ENCODE results near the gene PRKCH.

PRKCH gene

GRCh38 chr14:61569812-61570548 is 248.6 kb downstream of the PRKCH start:
- no peak overlapping the region for H3K4me2 ChIP-seq (ENCODE audit: low read depth, low read length, poor library complexity, severe bottlenecking)
- no peaks in the 10 kb centered on the region for H3K79me2 ChIP-seq (ENCODE audit: insufficient read depth, low read length)
- H3F3A ChIP-seq (ENCODE audit: insufficient read depth) = 0 out of 2 replicates have a peak, but pooled peaks cover 5% of the 10 kb centered on the region

GRCh38 chr14:61570549-61571290 is 249.3 kb downstream of the PRKCH start:
- Histone ChIP-seq H3K9me3 (ENCODE audit: insufficient read depth, low read length) (no peaks in the 10 kb centered on the region), H3K4me3 (ENCODE audit: insufficient read depth, low read length, poor library complexity, severe bottlenecking) (no peak overlapping the region), H3K9ac (ENCODE audit: low read length) (no peak overlapping the region), H3K4me2 (ENCODE audit: low read depth, low read length, poor library complexity, severe bottlenecking) (no peak overlapping the region), H3K36me3 (ENCODE audit: low read length) (no peaks in the 10 kb centered on the region), H2AFZ (ENCODE audit: low read depth, low read length, severe bottlenecking) (no peak overlapping the region), H3K9me2 (replicated peaks; ENCODE audit: insufficient read depth, low read length) (no peaks in the 10 kb centered on the region), H3F3A (ENCODE audit: insufficient read depth) (0 out of 2 replicates have a peak, but pooled peaks cover 5% of the 10 kb centered on the region), H3K27ac (ENCODE audit: low read depth, low read length) (no peak overlapping the region), H3K79me2 (ENCODE audit: insufficient read depth, low read length) (no peaks in the 10 kb centered on the region), H3K27me3 (ENCODE audit: low read length) (no peaks in the 10 kb centered on the region), H4K20me1 (ENCODE audit: low read depth, low read length) (no peaks in the 10 kb centered on the region)
- TF ChIP-seq CTCF (IDR thresholded peaks at IDR 0.05; ENCODE audit: insufficient read depth, low read length, poor library complexity, severe bottlenecking) = no peak

More at GRCh38 chr14:61569812-61570548, 248.6 kb downstream of the PRKCH start:
- H3K9me2 ChIP-seq (replicated peaks; ENCODE audit: insufficient read depth, low read length) = no peaks in the 10 kb centered on the region
- H3K36me3 ChIP-seq (ENCODE audit: low read length) = no peaks in the 10 kb centered on the region
- H4K20me1 ChIP-seq (ENCODE audit: low read depth, low read length) = no peaks in the 10 kb centered on the region
- H3K27me3 ChIP-seq (ENCODE audit: low read length) = no peaks in the 10 kb centered on the region
- no peak overlapping the region for H2AFZ ChIP-seq (ENCODE audit: low read depth, low read length, severe bottlenecking)
- H3K27ac ChIP-seq (ENCODE audit: low read depth, low read length) = no peak overlapping the region
- TF ChIP-seq CTCF (IDR thresholded peaks at IDR 0.05; ENCODE audit: insufficient read depth, low read length, poor library complexity, severe bottlenecking) (no peak), EZH2phosphoT487 (conservative IDR thresholded peaks at IDR 0.05; ENCODE audit: low read length) (no peak)
- H3K4me3 ChIP-seq (ENCODE audit: insufficient read depth, low read length, poor library complexity, severe bottlenecking) = no peak overlapping the region
- no peaks in the 10 kb centered on the region for H3K9me3 ChIP-seq (ENCODE audit: insufficient read depth, low read length)
- H3K9ac ChIP-seq (ENCODE audit: low read length) = no peak overlapping the region

GRCh38 chr14:61571917-61572316 is 250.5 kb downstream of the PRKCH start:
- 0 out of 2 replicates have a peak, but pooled peaks cover 5% of the 10 kb centered on the region for H3F3A ChIP-seq (ENCODE audit: insufficient read depth)
- no peak overlapping the region for H3K27ac ChIP-seq (ENCODE audit: low read depth, low read length)
- no peaks in the 10 kb centered on the region for H3K36me3 ChIP-seq (ENCODE audit: low read length)
- H3K79me2 ChIP-seq (ENCODE audit: insufficient read depth, low read length) = no peaks in the 10 kb centered on the region
- H3K4me2 ChIP-seq (ENCODE audit: low read depth, low read length, poor library complexity, severe bottlenecking) = no peak overlapping the region
- no peaks in the 10 kb centered on the region for H3K9me2 ChIP-seq (replicated peaks; ENCODE audit: insufficient read depth, low read length)
- no peaks in the 10 kb centered on the region for H3K9me3 ChIP-seq (ENCODE audit: insufficient read depth, low read length)
- no peaks in the 10 kb centered on the region for H4K20me1 ChIP-seq (ENCODE audit: low read depth, low read length)
- TF ChIP-seq CTCF (IDR thresholded peaks at IDR 0.05; ENCODE audit: insufficient read depth, low read length, poor library complexity, severe bottlenecking) (no peak), EZH2phosphoT487 (conservative IDR thresholded peaks at IDR 0.05; ENCODE audit: low read length) (no peak)
- H3K9ac ChIP-seq (ENCODE audit: low read length) = no peak overlapping the region
- H3K27me3 ChIP-seq (ENCODE audit: low read length) = no peaks in the 10 kb centered on the region
- H3K4me3 ChIP-seq (ENCODE audit: insufficient read depth, low read length, poor library complexity, severe bottlenecking) = no peak overlapping the region
- no peak overlapping the region for H2AFZ ChIP-seq (ENCODE audit: low read depth, low read length, severe bottlenecking)

Measured in SU-DHL-6 (cell line).